ES-I3 (cell line): ENCODE data around the gene RNF141.

Experiments
- H3K36me3 ChIP-seq: 2 replicates; pipeline ENCODE4 v1.6.1; 2013; ENCODE audit warnings: mild to moderate bottlenecking, low read length, control low read depth, moderate library complexity; ENCODE audit not compliant: insufficient read depth
- H3K4me1 ChIP-seq: 2 replicates; pipeline ENCODE4 v1.6.1; 2013; ENCODE audit warnings: mild to moderate bottlenecking, control low read depth, low read length; ENCODE audit not compliant: insufficient read depth
- H3K9ac ChIP-seq: 2 replicates; pipeline ENCODE4 v1.6.1; 2013; ENCODE audit warnings: low read depth, mild to moderate bottlenecking, low read length, moderate library complexity
- H3K9me3 ChIP-seq: 2 replicates; pipeline ENCODE4 v1.6.1; 2013; ENCODE audit warnings: mild to moderate bottlenecking, low read length, moderate library complexity; ENCODE audit not compliant: control insufficient read depth, insufficient read depth

The RNF141 gene

GRCh38 chr11:10481560-10482349 lies 59.2 kb downstream of the RNF141 start:
- no peaks in the 10 kb centered on the region for H3K36me3 ChIP-seq
- H3K9ac ChIP-seq: no peak overlapping the region
- H3K9me3 ChIP-seq: no peaks in the 10 kb centered on the region
- H3K4me1 ChIP-seq: no peaks in the 10 kb centered on the region

GRCh38 chr11:10480760-10481159 lies 60.2 kb downstream of the RNF141 start:
- no peaks in the 10 kb centered on the region for H3K9me3 ChIP-seq
- no peaks in the 10 kb centered on the region for H3K4me1 ChIP-seq
- H3K9ac ChIP-seq: no peak overlapping the region
- H3K36me3 ChIP-seq: no peaks in the 10 kb centered on the region; the same call in 1 of the 2 replicates

GRCh38 chr11:10480026-10480425 lies 61.0 kb downstream of the RNF141 start:
- Histone ChIP-seq H3K9me3 (no peaks in the 10 kb centered on the region), H3K9ac (no peak overlapping the region), H3K36me3 (no peaks in the 10 kb centered on the region; the same call in 1 of the 2 replicates), H3K4me1 (no peaks in the 10 kb centered on the region)

GRCh38 chr11:10478574-10479550 lies 62.1 kb downstream of the RNF141 start:
- Histone ChIP-seq H3K4me1 (no peaks in the 10 kb centered on the region), H3K9me3 (no peaks in the 10 kb centered on the region), H3K9ac (no peak overlapping the region), H3K36me3 (no peaks in the 10 kb centered on the region; the same call in none of the 2 replicates)

GRCh38 chr11:10478066-10478465 lies 62.9 kb downstream of the RNF141 start:
- no peaks in the 10 kb centered on the region; the same call in none of the 2 replicates for H3K36me3 ChIP-seq
- no peaks in the 10 kb centered on the region for H3K9me3 ChIP-seq
- H3K4me1 ChIP-seq: no peaks in the 10 kb centered on the region
- H3K9ac ChIP-seq: no peak overlapping the region

- H3K9ac ChIP-seq: no peak overlapping the region
- no peaks in the 10 kb centered on the region for H3K4me1 ChIP-seq
- H3K36me3 ChIP-seq: no peaks in the 10 kb centered on the region; the same call in none of the 2 replicates
- H3K9me3 ChIP-seq: no peaks in the 10 kb centered on the region
Observed at GRCh38 chr11:10477690-10478046, 63.3 kb downstream of the RNF141 start.

GRCh38 chr11:10476927-10477689 lies 63.9 kb downstream of the RNF141 start:
- H3K9me3 ChIP-seq: no peaks in the 10 kb centered on the region
- no peaks in the 10 kb centered on the region; the same call in none of the 2 replicates for H3K36me3 ChIP-seq
- H3K4me1 ChIP-seq: no peaks in the 10 kb centered on the region
- no peak overlapping the region for H3K9ac ChIP-seq

GRCh38 chr11:10476342-10476741 lies 64.6 kb downstream of the RNF141 start:
- no peaks in the 10 kb centered on the region for H3K4me1 ChIP-seq
- no peaks in the 10 kb centered on the region for H3K9me3 ChIP-seq
- H3K36me3 ChIP-seq: no peaks in the 10 kb centered on the region; the same call in none of the 2 replicates
- no peak overlapping the region for H3K9ac ChIP-seq

- Histone ChIP-seq H3K9ac (no peak overlapping the region), H3K4me1 (no peaks in the 10 kb centered on the region), H3K9me3 (no peaks in the 10 kb centered on the region), H3K36me3 (no peaks in the 10 kb centered on the region; the same call in none of the 2 replicates)
Observed at GRCh38 chr11:10474551-10474950, 66.4 kb downstream of the RNF141 start.

GRCh38 chr11:10473371-10473770 lies 67.6 kb downstream of the RNF141 start:
- H3K36me3 ChIP-seq: no peaks in the 10 kb centered on the region; the same call in none of the 2 replicates
- no peaks in the 10 kb centered on the region for H3K4me1 ChIP-seq
- no peaks in the 10 kb centered on the region for H3K9me3 ChIP-seq
- H3K9ac ChIP-seq: no peak overlapping the region

GRCh38 chr11:10462746-10463300 lies 78.2 kb downstream of the RNF141 start:
- H3K4me1 ChIP-seq: peaks cover 2% of the 10 kb centered on the region; the same call in 1 of the 2 replicates
- no peaks in the 10 kb centered on the region for H3K9me3 ChIP-seq
- H3K36me3 ChIP-seq: no peaks in the 10 kb centered on the region
- no peak overlapping the region for H3K9ac ChIP-seq
